Activated B cell treated with CpG ODN at 0.5 μM for 24 hours (primary cell): ENCODE measurements around the gene BMP6. TPM values are rescaled to one million over a fixed set of nuclear protein-coding genes. Genes with fewer than 3 reads are reported as not detected.

ENCODE experiments used
- ATAC-seq: fragments of 200-7000 bp; cut with Tn5 transposase; one replicate; pipeline ENCODE4 v1.10.0; 2021; ENCODE audit warnings: low read depth, mild to moderate bottlenecking, moderate library complexity
- CTCF ChIA-PET: fragments of 350-600 bp; sonication (Branson Sonifier 250); formaldehyde crosslinking; loops from one replicate; lab custom pipeline; 2021; ENCODE audit warnings: antibody characterized with exemption; lab: Charles Lee
- POLR2A ChIA-PET: fragments of 350-600 bp; sonication (Branson Sonifier 250); formaldehyde crosslinking; loops from one replicate; lab custom pipeline; 2021; ENCODE audit warnings: antibody characterized with exemption; lab: Charles Lee
- DNase-seq: peaks from one replicate; pipeline ENCODE4 v3.0.0; 2022
- H3K27ac Mint-ChIP-seq: one replicate; pipeline ENCODE4 v1.8.0; 2020; ENCODE audit warnings: mixed read lengths
- H3K27me3 Mint-ChIP-seq: one replicate; pipeline ENCODE4 v1.8.0; 2021; ENCODE audit warnings: mixed read lengths
- H3K36me3 Mint-ChIP-seq: one replicate; pipeline ENCODE4 v1.8.0; 2021; ENCODE audit warnings: low read depth, mixed read lengths
- H3K4me1 Mint-ChIP-seq: one replicate; pipeline ENCODE4 v1.8.0; 2021; ENCODE audit warnings: mixed read lengths
- H3K4me3 Mint-ChIP-seq: one replicate; pipeline ENCODE4 v1.8.0; 2020; ENCODE audit warnings: mild to moderate bottlenecking, mixed read lengths
- H3K9me3 Mint-ChIP-seq: one replicate; pipeline ENCODE4 v1.8.0; 2020; ENCODE audit warnings: mixed read lengths
- CTCF ChIP-seq: fragments of 200-600 bp; IDR thresholded peaks from one replicate; pipeline ENCODE4 v1.8.0; 2022; ENCODE audit warnings: antibody characterized with exemption, mild to moderate bottlenecking
- intact Hi-C: fragments of 100-400 bp; cut with micrococcal nuclease; formaldehyde crosslinking; loops from one replicate; pipeline ENCODE4 v1.15.1; 2024
- total RNA-seq: library from RNA; stranded (reverse); gene quantifications from 2 replicates; pipeline ENCODE4 v1.2.3, GENCODE V29; 2022

Gene BMP6
- total RNA-seq, 1 donor from 2014 or later = 0.75 TPM

DNA sequence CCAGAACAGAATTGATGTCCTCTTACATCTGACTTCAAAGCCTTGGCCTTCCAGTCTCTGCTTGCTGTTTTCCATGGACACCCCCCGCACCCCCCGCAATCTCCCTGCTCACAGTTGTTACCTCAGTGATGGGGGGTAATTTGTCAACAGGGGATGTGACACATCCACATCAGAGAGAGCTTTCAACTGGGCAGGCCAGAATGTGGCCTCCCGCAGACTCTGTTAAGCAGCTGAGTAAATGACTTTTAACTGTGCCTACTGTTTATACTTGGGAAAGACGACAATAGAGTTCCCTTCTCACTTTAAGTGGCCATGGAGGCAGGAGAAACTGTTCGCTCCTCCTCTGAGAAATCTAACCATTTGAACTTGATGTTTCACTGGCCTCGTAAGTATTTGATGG lies 133.7 kb downstream of the BMP6 start:
- Mint-ChIP-seq H3K27me3 (peaks cover 2% of the 10 kb centered on the region), H3K36me3 (no peaks in the 10 kb centered on the region), H3K9me3 (no peaks in the 10 kb centered on the region), H3K27ac (no peak overlapping the region), H3K4me1 (no peaks in the 10 kb centered on the region), H3K4me3 (no peak overlapping the region)
- ChIA-PET POLR2A (no interaction called here), CTCF (no interaction called here)
- no peak for ATAC-seq
- no peak for TF ChIP-seq CTCF
- intact Hi-C loops = no loop called here
- DNase-seq = no peak

GRCh38 chr6:7865781-7866180 lies 139.9 kb downstream of the BMP6 start:
- CTCF ChIA-PET = no interaction called here
- Mint-ChIP-seq H3K4me3 (no peak overlapping the region), H3K4me1 (no peaks in the 10 kb centered on the region), H3K36me3 (no peaks in the 10 kb centered on the region), H3K9me3 (no peaks in the 10 kb centered on the region), H3K27me3 (no peaks in the 10 kb centered on the region), H3K27ac (no peak overlapping the region)
- intact Hi-C loops = no loop called here
- ATAC-seq = no peak
- DNase-seq = no peak
- POLR2A ChIA-PET = no interaction called here
- no peak for TF ChIP-seq CTCF

GRCh38 chr6:7866526-7866925 lies 140.6 kb downstream of the BMP6 start:
- POLR2A ChIA-PET = no interaction called here
- H3K4me1 Mint-ChIP-seq = no peaks in the 10 kb centered on the region

GRCh38 chr6:7868926-7869325 lies 143.0 kb downstream of the BMP6 start:
- ATAC-seq (no peak), DNase-seq (no peak)
- intact Hi-C loops = no loop called here
- no peaks in the 10 kb centered on the region for H3K4me1 Mint-ChIP-seq
- POLR2A ChIA-PET = no interaction called here
- TF ChIP-seq CTCF = no peak
- H3K9me3 Mint-ChIP-seq = peaks cover 8% of the 10 kb centered on the region
- CTCF ChIA-PET = no interaction called here
- no peak overlapping the region for H3K27ac Mint-ChIP-seq
- H3K36me3 Mint-ChIP-seq = no peaks in the 10 kb centered on the region
- H3K27me3 Mint-ChIP-seq = no peaks in the 10 kb centered on the region
- H3K4me3 Mint-ChIP-seq = no peak overlapping the region

More at GRCh38 chr6:7866526-7866925, 140.6 kb downstream of the BMP6 start:
- H3K9me3 Mint-ChIP-seq = no peaks in the 10 kb centered on the region
- ATAC-seq (no peak), DNase-seq (no peak)
- H3K4me3 Mint-ChIP-seq = no peak overlapping the region
- TF ChIP-seq CTCF = no peak
- no peaks in the 10 kb centered on the region for H3K27me3 Mint-ChIP-seq
- no peak overlapping the region for H3K27ac Mint-ChIP-seq
- CTCF ChIA-PET = no interaction called here
- intact Hi-C loops = no loop called here
- H3K36me3 Mint-ChIP-seq = no peaks in the 10 kb centered on the region

- no peaks in the 10 kb centered on the region for H3K27me3 Mint-ChIP-seq
- POLR2A ChIA-PET = no interaction called here
- H3K4me1 Mint-ChIP-seq = no peaks in the 10 kb centered on the region
- CTCF ChIA-PET = no interaction called here
- no peak for TF ChIP-seq CTCF
- H3K4me3 Mint-ChIP-seq = no peak overlapping the region
- peaks cover under 1% of the 10 kb centered on the region for H3K9me3 Mint-ChIP-seq
- intact Hi-C loops = no loop called here
- ATAC-seq (no peak), DNase-seq (no peak)
- peaks cover 37% of the 10 kb centered on the region for H3K36me3 Mint-ChIP-seq
- no peak overlapping the region for H3K27ac Mint-ChIP-seq
Measured at GRCh38 chr6:7878401-7878964, 152.6 kb downstream of the BMP6 start.
